SH-SY5Y (cell line): Measurements from ENCODE around the gene NOVA2.

Experiments used
- GATA2 ChIP-seq: IDR thresholded peaks from 2 replicates; pipeline ENCODE4 v1.6.1; 2011; ENCODE audit warnings: mild to moderate bottlenecking, low read depth, low read length
- GATA3 ChIP-seq: IDR thresholded peaks from 2 replicates; pipeline ENCODE4 v1.6.1; 2011; ENCODE audit warnings: low read depth, mild to moderate bottlenecking, low read length, moderate library complexity

DNA sequence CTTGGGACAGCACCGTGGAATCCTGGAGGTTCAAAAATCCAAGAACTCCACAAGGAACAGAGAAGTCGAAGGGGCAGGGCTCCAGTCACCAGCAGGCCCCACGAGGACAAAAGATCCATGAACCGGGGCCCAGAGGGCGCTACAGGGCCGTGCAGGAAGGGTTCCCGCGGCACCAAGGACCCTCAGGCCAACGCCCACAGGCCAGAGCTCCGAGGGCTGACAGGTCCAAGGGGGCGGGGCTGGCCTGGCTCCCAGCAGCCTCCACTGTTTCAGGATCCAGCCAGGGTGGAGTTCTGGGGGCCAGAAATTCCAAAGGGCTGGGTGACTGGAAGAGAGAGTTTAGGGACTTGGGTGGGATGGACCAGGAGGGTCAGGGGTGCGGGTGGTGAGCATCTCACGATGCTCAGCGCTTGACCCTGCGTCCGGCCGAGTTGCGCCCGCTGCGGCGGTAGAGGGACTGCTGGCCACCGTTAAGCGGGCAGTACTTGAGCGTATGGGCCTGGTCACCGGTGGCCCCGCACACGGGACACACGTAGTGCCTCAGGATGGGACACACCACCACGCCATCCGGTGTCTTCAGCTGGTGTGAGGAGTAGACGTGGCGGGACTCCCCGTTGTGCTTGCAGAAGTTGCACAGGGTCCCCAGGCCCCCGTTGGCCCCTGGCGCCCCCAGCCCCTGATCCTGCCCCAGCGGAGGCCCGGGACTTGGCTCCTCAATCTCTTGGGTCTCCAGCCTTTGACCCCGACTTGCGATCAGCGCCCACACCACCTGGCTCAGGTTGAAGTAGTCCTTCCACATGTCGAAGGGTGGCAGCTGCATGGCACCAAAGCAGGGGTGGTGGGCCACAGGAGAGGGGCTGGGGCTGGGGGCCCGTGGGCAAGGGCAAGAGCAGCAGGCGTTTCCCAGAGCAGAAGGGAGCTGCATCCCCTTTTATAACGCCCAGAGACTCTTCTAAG lies 59.5 kb downstream of the NOVA2 start, which contains the start of gene NANOS2:
- no peak for TF ChIP-seq GATA3
- TF ChIP-seq GATA2 = no peak
